ENCODE measurements around the gene RASA2.

GRCh38 chr3:141521781-141522180 is 35.0 kb downstream of the RASA2 start:
- TF ChIP-seq, protein P1, sequence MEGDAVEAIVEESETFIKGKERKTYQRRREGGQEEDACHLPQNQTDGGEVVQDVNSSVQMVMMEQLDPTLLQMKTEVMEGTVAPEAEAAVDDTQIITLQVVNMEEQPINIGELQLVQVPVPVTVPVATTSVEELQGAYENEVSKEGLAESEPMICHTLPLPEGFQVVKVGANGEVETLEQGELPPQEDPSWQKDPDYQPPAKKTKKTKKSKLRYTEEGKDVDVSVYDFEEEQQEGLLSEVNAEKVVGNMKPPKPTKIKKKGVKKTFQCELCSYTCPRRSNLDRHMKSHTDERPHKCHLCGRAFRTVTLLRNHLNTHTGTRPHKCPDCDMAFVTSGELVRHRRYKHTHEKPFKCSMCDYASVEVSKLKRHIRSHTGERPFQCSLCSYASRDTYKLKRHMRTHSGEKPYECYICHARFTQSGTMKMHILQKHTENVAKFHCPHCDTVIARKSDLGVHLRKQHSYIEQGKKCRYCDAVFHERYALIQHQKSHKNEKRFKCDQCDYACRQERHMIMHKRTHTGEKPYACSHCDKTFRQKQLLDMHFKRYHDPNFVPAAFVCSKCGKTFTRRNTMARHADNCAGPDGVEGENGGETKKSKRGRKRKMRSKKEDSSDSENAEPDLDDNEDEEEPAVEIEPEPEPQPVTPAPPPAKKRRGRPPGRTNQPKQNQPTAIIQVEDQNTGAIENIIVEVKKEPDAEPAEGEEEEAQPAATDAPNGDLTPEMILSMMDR (IDR thresholded peaks at IDR 0.05), result no peak
- TF ChIP-seq REST (IDR thresholded peaks at IDR 0.05; ENCODE audit: insufficient read depth in 1 of 2, low read depth in 2 of 2, low read length in 1 of 2) (no peak), POLR2AphosphoS5 (IDR thresholded peaks at IDR 0.05; ENCODE audit: low read depth, low read length) (no peak)
